Suprapubic skin (tissue), 4 donors: Measurements from ENCODE around the gene TUBA4B. TPM values are rescaled to one million over a fixed set of nuclear protein-coding genes. Genes with fewer than 3 reads are reported as not detected.

Source experiments
- DNase-seq, 2 donors: peaks; one replicate each; pipeline ENCODE4 v3.0.0-alpha.2; 2019; ENCODE audit warnings: low spot score in 2 of 2
- H3K27ac ChIP-seq: fragments of 200-600 bp; sonication (generic); one replicate; pipeline ENCODE4 v1.5.1; 2019
- H3K27me3 ChIP-seq: fragments of 200-600 bp; sonication (generic); one replicate; pipeline ENCODE4 v1.5.1; 2019
- H3K36me3 ChIP-seq: fragments of 200-600 bp; sonication (generic); one replicate; pipeline ENCODE4 v1.5.1; 2019
- H3K4me1 ChIP-seq: fragments of 200-600 bp; sonication (generic); one replicate; pipeline ENCODE4 v1.5.1; 2019
- H3K4me3 ChIP-seq: fragments of 200-600 bp; sonication (generic); one replicate; pipeline ENCODE4 v1.5.1; 2019; ENCODE audit warnings: mild to moderate bottlenecking
- H3K9me3 ChIP-seq: fragments of 200-600 bp; sonication (generic); one replicate; pipeline ENCODE4 v1.5.1; 2019
- EP300 ChIP-seq: sonication (generic); formaldehyde crosslinking; IDR thresholded peaks from one replicate; pipeline ENCODE4 v1.6.1; 2017; ENCODE audit warnings: antibody characterized with exemption
- POLR2A ChIP-seq, 2 donors: fragments of 450-650 bp; IDR thresholded peaks; one replicate each; pipeline ENCODE4 v1.6.1; 2017; ENCODE audit warnings: antibody characterized with exemption in 2 of 2, mild to moderate bottlenecking in 2 of 2, moderate library complexity in 2 of 2
- POLR2AphosphoS5 ChIP-seq, 3 donors: sonication (generic); formaldehyde crosslinking; IDR thresholded peaks; one replicate each; pipeline ENCODE4 v1.6.1; 2017; ENCODE audit warnings: antibody characterized with exemption in 3 of 3
- WGBS: methylation state at CpG from one replicate; pipeline ENCODE4 v1.1.5; 2018; 5-methylcytosine and 5-hydroxymethylcytosine counted together
- total RNA-seq, 4 donors: library from RNA; depleted of rRNA; stranded (reverse); fragments of >200 nt; gene quantifications; one replicate each; pipeline ENCODE4 v1.1.0, GENCODE V29; 2016
- TF ChIP-seq, protein P1 (sequence below), 2 donors: fragments of 200-600 bp in 1 of 2; fragments of 450-650 bp in 1 of 2; sonication (generic) in 1 of 2; IDR thresholded peaks; one replicate each; pipeline ENCODE4 v1.5.1; 2016 to 2019; ENCODE audit warnings: antibody characterized with exemption in 2 of 2, mild to moderate bottlenecking in 1 of 2, moderate library complexity in 1 of 2

The TUBA4B gene
- total RNA-seq, 4 donors from 2014 or later: not detected

DNA sequence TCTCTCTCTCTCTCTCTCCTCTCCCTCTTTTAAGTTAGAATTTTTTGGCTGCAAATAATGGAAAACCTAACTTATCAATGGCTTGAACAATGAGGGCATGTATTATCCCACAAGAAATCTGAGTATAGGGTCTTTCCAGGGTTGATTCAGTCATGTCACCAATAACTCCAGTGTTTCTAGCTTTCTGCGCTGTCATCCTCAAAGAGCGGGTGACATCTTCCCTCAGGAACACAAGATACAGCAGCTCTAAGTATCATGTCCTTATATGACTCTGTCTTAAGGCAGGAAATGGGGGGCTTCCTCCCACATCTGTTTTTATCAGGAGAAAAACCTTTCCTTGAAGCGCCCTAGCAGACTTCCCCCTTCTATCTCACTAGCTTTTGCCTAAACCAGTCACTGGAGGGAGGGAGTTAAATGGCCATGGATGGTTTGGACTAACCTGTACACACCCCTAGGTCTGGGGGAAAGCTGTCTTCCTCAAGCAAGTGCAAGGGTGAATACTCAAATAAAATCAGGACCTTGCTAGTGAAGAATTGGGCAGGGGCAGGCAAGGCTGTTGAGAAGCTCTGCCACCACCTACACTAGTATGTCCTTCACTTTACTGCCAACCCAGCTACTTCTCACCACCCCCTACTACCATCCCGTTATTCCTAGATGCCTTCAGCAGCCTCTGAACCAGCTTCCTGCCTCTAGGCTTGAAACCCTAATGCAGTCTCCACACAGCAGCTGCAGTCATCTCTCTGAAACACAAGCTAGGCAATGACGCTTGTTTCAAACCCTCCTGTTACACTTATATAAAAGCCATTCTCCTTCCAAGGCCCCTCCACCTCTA is 8.2 kb downstream of the TUBA4B start:
- Histone ChIP-seq H3K27me3 (peaks cover 7% of the 10 kb centered on the region), H3K4me1 (no peaks in the 10 kb centered on the region), H3K9me3 (no peaks in the 10 kb centered on the region), H3K36me3 (no peaks in the 10 kb centered on the region), H3K4me3 (no peak overlapping the region), H3K27ac (no peak overlapping the region)
- no peak for DNase-seq
- TF ChIP-seq EP300 (no peak), POLR2A (IDR thresholded peaks at IDR 0.05) (no peak), POLR2AphosphoS5 (IDR thresholded peaks at IDR 0.05) (no peak)
- TF ChIP-seq, protein P1, sequence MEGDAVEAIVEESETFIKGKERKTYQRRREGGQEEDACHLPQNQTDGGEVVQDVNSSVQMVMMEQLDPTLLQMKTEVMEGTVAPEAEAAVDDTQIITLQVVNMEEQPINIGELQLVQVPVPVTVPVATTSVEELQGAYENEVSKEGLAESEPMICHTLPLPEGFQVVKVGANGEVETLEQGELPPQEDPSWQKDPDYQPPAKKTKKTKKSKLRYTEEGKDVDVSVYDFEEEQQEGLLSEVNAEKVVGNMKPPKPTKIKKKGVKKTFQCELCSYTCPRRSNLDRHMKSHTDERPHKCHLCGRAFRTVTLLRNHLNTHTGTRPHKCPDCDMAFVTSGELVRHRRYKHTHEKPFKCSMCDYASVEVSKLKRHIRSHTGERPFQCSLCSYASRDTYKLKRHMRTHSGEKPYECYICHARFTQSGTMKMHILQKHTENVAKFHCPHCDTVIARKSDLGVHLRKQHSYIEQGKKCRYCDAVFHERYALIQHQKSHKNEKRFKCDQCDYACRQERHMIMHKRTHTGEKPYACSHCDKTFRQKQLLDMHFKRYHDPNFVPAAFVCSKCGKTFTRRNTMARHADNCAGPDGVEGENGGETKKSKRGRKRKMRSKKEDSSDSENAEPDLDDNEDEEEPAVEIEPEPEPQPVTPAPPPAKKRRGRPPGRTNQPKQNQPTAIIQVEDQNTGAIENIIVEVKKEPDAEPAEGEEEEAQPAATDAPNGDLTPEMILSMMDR (IDR thresholded peaks at IDR 0.05): no peak
- 80% methylated on average over 5 of the region's 5 CpGs for WGBS

GRCh38 chr2:219266232-219266631 is 13.2 kb downstream of the TUBA4B start:
- Histone ChIP-seq H3K9me3 (no peaks in the 10 kb centered on the region), H3K36me3 (no peaks in the 10 kb centered on the region), H3K4me3 (no peak overlapping the region), H3K4me1 (peaks cover 3% of the 10 kb centered on the region), H3K27me3 (peaks cover 5% of the 10 kb centered on the region), H3K27ac (no peak overlapping the region)
- DNase-seq: no peak
- WGBS: 70% methylated on average over 2 of the region's 5 CpGs
- TF ChIP-seq POLR2AphosphoS5 (IDR thresholded peaks at IDR 0.05) (no peak), EP300 (no peak), POLR2A (IDR thresholded peaks at IDR 0.05) (no peak)
- TF ChIP-seq, protein P1 (IDR thresholded peaks at IDR 0.05): no peak

DNA sequence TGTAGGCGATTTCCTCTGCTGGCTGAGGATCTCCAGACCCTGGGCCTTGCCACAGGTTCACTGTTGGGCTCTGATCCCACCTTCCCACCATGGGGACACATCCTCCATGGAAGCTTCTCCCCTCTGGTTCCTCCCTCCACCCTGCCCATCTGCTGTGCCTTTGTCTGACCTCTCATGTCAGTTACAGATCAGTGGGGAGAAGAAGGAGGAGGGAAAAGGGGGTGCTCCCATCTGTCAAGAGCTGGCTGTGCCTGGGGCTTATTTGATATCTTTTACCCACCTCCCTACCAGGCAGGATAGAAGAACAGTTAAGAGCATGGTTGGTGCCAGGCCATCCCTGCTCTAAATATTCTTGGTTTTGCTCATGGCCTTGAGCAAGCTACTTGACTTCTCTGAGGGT is 13.8 kb downstream of the TUBA4B start:
- 100% methylated on average over 1 of the region's 1 CpG for WGBS
- TF ChIP-seq POLR2AphosphoS5 (IDR thresholded peaks at IDR 0.05) (no peak), POLR2A (IDR thresholded peaks at IDR 0.05) (no peak)
- TF ChIP-seq, protein P1 (IDR thresholded peaks at IDR 0.05): no peak
- no peaks in the 10 kb centered on the region for H3K36me3 ChIP-seq
- peaks cover 3% of the 10 kb centered on the region for H3K4me1 ChIP-seq
- H3K9me3 ChIP-seq: no peaks in the 10 kb centered on the region
- H3K27me3 ChIP-seq: no peaks in the 10 kb centered on the region
- H3K27ac ChIP-seq: no peak overlapping the region
- no peak for DNase-seq
- no peak overlapping the region for H3K4me3 ChIP-seq

DNA sequence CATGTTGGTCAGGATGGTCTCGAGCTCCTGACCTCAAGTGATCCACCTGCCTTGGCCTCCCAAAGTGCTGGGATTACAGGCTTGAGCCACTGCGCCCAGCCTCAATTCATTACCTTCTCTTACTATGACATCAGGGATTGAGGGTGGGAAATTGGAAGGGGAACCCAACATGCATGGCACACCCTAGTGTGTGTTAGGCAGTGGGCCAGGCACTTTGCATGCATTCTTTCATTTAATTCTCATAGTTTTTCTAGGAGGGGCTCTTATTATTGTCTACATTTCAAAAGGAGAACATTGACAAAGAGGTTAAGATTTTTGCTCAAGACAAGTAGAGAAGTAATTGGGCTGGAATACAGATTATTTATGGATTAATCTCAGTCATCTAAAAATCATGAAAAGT is 15.3 kb downstream of the TUBA4B start:
- TF ChIP-seq EP300 (no peak), POLR2AphosphoS5 (IDR thresholded peaks at IDR 0.05) (no peak), POLR2A (IDR thresholded peaks at IDR 0.05) (no peak)
- TF ChIP-seq, protein P1 (IDR thresholded peaks at IDR 0.05): no peak
- no peaks in the 10 kb centered on the region for H3K27me3 ChIP-seq

DNA sequence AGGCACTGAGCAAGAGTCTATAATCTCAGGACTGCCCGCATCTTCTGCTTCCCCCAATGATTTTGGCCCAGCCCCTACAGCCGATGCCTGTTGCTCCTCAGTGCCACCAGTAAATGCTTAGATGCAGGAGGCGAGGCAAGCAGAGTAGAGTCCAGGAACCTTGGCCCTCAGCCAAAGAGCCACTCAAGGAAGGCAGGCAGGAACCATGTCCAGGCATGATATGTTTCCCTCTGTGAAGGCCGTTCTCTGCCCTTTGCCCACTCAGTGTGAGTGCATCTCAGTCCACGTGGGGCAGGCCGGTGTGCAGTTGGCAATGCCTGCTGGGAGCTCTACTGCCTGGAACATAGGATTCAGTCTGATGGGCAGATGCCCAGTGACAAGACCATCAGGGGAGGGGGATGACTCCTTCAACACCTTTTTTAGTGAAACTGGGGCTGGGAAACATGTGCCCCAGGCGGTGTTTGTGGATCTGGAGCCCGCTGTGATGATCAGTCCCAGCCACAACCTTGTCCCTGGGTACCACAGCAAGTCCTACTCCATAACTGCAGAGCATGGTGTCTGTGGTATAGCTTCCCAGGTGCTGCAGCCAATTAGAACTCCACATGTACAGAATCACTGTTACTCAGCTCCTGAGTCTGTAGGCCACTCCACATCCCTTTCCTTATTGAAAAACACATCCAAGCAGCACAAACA is 16.5 kb downstream of the TUBA4B start:
- TF ChIP-seq POLR2AphosphoS5 (IDR thresholded peaks at IDR 0.05) (no peak), POLR2A (IDR thresholded peaks at IDR 0.05) (no peak), EP300 (no peak)
- TF ChIP-seq, protein P1 (IDR thresholded peaks at IDR 0.05): no peak
- 61% methylated on average over 6 of the region's 8 CpGs for WGBS
- DNase-seq: no peak

More for the DNA sequence above, 15.3 kb downstream of the TUBA4B start:
- Histone ChIP-seq H3K27ac (no peak overlapping the region), H3K36me3 (no peaks in the 10 kb centered on the region), H3K4me1 (peaks cover 3% of the 10 kb centered on the region), H3K9me3 (no peaks in the 10 kb centered on the region), H3K4me3 (no peak overlapping the region)
- no peak for DNase-seq
- 72% methylated on average over 2 of the region's 2 CpGs for WGBS

More for the DNA sequence above, 16.5 kb downstream of the TUBA4B start:
- Histone ChIP-seq H3K9me3 (no peaks in the 10 kb centered on the region), H3K27me3 (no peaks in the 10 kb centered on the region), H3K4me1 (peaks cover 8% of the 10 kb centered on the region), H3K4me3 (no peak overlapping the region), H3K36me3 (no peaks in the 10 kb centered on the region), H3K27ac (no peak overlapping the region)
